Measurements from ENCODE around the gene AKAP3.

Gene AKAP3

GRCh38 chr12:4648104-4648500, 749 bp downstream of the AKAP3 start:
- no peak for TF ChIP-seq SIN3A (IDR thresholded peaks at IDR 0.05; ENCODE audit: borderline replicate concordance, insufficient read depth, low read length)
- TF ChIP-seq, protein P1, sequence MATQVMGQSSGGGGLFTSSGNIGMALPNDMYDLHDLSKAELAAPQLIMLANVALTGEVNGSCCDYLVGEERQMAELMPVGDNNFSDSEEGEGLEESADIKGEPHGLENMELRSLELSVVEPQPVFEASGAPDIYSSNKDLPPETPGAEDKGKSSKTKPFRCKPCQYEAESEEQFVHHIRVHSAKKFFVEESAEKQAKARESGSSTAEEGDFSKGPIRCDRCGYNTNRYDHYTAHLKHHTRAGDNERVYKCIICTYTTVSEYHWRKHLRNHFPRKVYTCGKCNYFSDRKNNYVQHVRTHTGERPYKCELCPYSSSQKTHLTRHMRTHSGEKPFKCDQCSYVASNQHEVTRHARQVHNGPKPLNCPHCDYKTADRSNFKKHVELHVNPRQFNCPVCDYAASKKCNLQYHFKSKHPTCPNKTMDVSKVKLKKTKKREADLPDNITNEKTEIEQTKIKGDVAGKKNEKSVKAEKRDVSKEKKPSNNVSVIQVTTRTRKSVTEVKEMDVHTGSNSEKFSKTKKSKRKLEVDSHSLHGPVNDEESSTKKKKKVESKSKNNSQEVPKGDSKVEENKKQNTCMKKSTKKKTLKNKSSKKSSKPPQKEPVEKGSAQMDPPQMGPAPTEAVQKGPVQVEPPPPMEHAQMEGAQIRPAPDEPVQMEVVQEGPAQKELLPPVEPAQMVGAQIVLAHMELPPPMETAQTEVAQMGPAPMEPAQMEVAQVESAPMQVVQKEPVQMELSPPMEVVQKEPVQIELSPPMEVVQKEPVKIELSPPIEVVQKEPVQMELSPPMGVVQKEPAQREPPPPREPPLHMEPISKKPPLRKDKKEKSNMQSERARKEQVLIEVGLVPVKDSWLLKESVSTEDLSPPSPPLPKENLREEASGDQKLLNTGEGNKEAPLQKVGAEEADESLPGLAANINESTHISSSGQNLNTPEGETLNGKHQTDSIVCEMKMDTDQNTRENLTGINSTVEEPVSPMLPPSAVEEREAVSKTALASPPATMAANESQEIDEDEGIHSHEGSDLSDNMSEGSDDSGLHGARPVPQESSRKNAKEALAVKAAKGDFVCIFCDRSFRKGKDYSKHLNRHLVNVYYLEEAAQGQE (IDR thresholded peaks at IDR 0.05; ENCODE audit: insufficient read depth in 1 of 2, low read depth in 2 of 2, low read length in 2 of 2), result no peak
- TF ChIP-seq TAF1 (IDR thresholded peaks at IDR 0.05; ENCODE audit: borderline replicate concordance, insufficient read depth, low read length), result no peak
- TF ChIP-seq FOXP2 (optimal IDR thresholded peaks at IDR 0.05; ENCODE audit: borderline replicate concordance, extremely low read depth, extremely low read length, insufficient read depth), result no peak
- no peak for TF ChIP-seq POLR2AphosphoS5 (IDR thresholded peaks at IDR 0.05; ENCODE audit: low read depth, low read length)

DNA sequence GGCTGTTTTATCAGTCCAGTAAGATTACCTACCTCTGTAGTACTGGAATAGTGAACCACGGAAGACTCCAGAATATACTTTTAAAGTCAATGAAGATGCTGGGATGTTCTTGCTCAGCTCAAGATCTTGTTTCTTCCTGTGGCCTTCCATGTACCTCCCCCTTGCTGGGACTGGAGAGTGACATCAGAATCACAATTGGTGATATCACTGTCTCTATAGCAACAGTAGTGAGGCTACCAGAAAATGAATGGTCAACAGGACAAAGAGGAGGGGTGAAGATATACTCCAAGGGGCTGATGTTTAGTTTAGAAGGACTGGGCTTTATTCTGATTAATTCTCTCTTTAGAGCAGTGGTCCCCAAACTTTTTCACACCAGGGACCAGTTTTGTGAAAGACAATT, 3.8 kb downstream of the AKAP3 start:
- TF ChIP-seq TAF1 (IDR thresholded peaks at IDR 0.05; ENCODE audit: borderline replicate concordance, insufficient read depth, low read length) (no peak), FOXP2 (optimal IDR thresholded peaks at IDR 0.05; ENCODE audit: borderline replicate concordance, extremely low read depth, extremely low read length, insufficient read depth) (no peak), POLR2AphosphoS5 (IDR thresholded peaks at IDR 0.05; ENCODE audit: low read depth, low read length) (no peak), SIN3A (IDR thresholded peaks at IDR 0.05; ENCODE audit: borderline replicate concordance, insufficient read depth, low read length) (no peak)
- TF ChIP-seq, protein P1 (IDR thresholded peaks at IDR 0.05; ENCODE audit: insufficient read depth in 1 of 2, low read depth in 2 of 2, low read length in 2 of 2), result no peak

DNA sequence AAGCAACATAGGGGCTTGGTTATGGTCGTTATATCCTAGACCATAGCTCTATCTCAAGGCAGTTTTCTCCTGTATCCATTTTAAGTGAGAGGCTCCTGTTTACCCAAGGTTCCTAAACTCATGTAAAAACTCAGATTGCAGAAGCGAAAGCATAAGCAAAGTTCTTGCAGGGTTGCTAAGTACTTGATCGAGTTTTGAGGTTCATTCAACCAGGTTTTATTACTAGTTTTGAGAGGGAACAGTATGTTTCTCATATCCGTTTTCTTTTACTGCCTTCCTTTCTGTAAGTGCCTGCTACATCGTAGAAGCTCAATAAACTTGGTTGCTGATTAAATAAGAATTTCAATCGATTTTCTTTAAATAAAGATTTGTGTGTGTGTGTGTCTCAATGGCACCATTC, 5.1 kb downstream of the AKAP3 start:
- no peak for TF ChIP-seq POLR2AphosphoS5 (IDR thresholded peaks at IDR 0.05; ENCODE audit: low read depth, low read length)
- no peak for TF ChIP-seq FOXP2 (optimal IDR thresholded peaks at IDR 0.05; ENCODE audit: borderline replicate concordance, extremely low read depth, extremely low read length, insufficient read depth)

DNA sequence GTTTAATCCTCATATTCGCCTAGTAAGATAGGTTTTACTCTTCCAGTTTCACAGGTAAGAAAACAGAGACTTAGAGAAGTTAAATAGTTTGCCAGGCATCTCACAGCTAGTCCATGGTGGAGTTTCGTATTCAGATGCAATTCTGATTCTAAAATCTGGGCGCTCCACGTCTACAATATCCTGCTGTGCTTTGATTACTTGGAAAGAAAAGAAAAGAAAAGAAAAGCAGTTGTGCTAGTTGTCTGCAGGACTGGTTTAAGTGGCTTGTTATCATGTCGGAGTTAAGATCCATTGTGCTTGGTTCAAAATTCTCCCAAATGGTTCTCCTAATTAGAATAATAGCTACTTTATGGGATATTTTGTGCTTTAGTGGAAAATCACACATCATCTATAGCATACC, 18.6 kb downstream of the AKAP3 start:
- TF ChIP-seq TAF1 (IDR thresholded peaks at IDR 0.05; ENCODE audit: borderline replicate concordance, insufficient read depth, low read length), result no peak
- no peak for TF ChIP-seq FOXP2 (optimal IDR thresholded peaks at IDR 0.05; ENCODE audit: borderline replicate concordance, extremely low read depth, extremely low read length, insufficient read depth)
- TF ChIP-seq POLR2AphosphoS5 (IDR thresholded peaks at IDR 0.05; ENCODE audit: low read depth, low read length), result no peak

DNA sequence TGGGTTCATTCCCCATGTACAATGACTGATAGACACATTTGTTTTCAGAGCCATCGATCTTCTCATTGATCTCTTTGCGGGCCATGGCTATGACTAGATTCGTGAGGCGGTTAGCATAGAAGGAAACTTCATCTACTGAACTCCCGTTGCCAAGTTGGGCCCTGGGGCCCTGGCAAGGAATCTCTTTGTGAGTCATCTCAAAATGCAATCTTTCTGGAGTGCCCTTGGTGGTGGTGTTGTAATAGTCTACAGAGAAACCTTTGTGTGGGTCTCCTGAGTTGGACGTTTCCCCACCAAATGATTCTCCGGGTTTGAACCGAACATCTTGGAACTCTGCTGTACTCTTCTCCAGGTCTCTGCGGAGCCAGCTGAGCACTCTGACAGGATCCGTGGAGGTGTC, 20.4 kb downstream of the AKAP3 start:
- TF ChIP-seq TAF1 (IDR thresholded peaks at IDR 0.05; ENCODE audit: borderline replicate concordance, insufficient read depth, low read length), result no peak
- TF ChIP-seq SIN3A (IDR thresholded peaks at IDR 0.05; ENCODE audit: borderline replicate concordance, insufficient read depth, low read length), result no peak
- no peak for TF ChIP-seq FOXP2 (optimal IDR thresholded peaks at IDR 0.05; ENCODE audit: borderline replicate concordance, extremely low read depth, extremely low read length, insufficient read depth)

DNA sequence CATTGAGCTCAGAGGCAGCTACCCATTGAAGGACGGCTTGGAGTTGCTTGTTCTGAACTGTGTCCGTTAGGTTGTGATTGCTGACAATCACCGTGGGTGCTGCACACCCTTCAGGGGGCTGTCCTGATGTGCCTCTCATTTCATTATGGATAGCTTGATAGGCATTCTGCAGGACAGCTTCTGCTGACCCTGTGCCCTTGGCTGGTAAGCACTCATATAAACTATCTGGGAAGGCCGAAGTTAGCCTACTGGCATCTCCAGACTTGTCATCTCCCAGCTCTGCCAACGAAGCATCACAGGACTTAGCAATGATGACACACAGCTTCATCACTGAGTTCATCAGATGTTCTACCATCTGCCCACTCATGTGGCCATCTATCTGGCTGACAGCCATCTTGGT, 22.3 kb downstream of the AKAP3 start:
- no peak for TF ChIP-seq FOXP2 (optimal IDR thresholded peaks at IDR 0.05; ENCODE audit: borderline replicate concordance, extremely low read depth, extremely low read length, insufficient read depth)
- no peak for TF ChIP-seq POLR2AphosphoS5 (IDR thresholded peaks at IDR 0.05; ENCODE audit: low read depth, low read length)
- no peak for TF ChIP-seq SIN3A (IDR thresholded peaks at IDR 0.05; ENCODE audit: borderline replicate concordance, insufficient read depth, low read length)
- no peak for TF ChIP-seq TAF1 (IDR thresholded peaks at IDR 0.05; ENCODE audit: borderline replicate concordance, insufficient read depth, low read length)
- TF ChIP-seq, protein P1 (IDR thresholded peaks at IDR 0.05; ENCODE audit: insufficient read depth in 1 of 2, low read depth in 2 of 2, low read length in 2 of 2), result no peak

- TF ChIP-seq SIN3A (IDR thresholded peaks at IDR 0.05; ENCODE audit: borderline replicate concordance, insufficient read depth, low read length), result no peak
- no peak for TF ChIP-seq TAF1 (IDR thresholded peaks at IDR 0.05; ENCODE audit: borderline replicate concordance, insufficient read depth, low read length)
These were observed 27.3 kb downstream of the AKAP3 start for GRCh38 chr12:4621511-4621910.
